K562 (cell line): ENCODE measurements around the gene SUMO3. TPM values are rescaled to one million over a fixed set of nuclear protein-coding genes. Genes with fewer than 3 reads are reported as not detected.
A peak's percentile ranks its signal among the peaks of the same experiment; 100 is the strongest.

ENCODE experiments used
- CEBPZ ChIP-seq: fragments of 150-350 bp; IDR thresholded peaks from 2 replicates; pipeline ENCODE4 v1.6.1; 2014; ENCODE audit warnings: low read depth, mild to moderate bottlenecking, low read length, borderline replicate concordance
- KDM5B ChIP-seq: fragments of 200-600 bp; sonication (generic); IDR thresholded peaks from 2 replicates; pipeline ENCODE4 v1.6.1; 2012; ENCODE audit warnings: low read depth, mild to moderate bottlenecking, moderate library complexity, low read length, control low read depth, inconsistent platforms; ENCODE audit not compliant: insufficient replicate concordance
- MAFK ChIP-seq: IDR thresholded peaks from 2 replicates; pipeline ENCODE4 v1.6.1; 2011; ENCODE audit warnings: low read length, improper control_type of control experiment
- NFE2 ChIP-seq: IDR thresholded peaks from 2 replicates; pipeline ENCODE4 v1.6.1; 2014; ENCODE audit warnings: antibody characterized with exemption, low read depth
- NR3C1 ChIP-seq: sonication (generic); formaldehyde crosslinking; IDR thresholded peaks from 2 replicates; pipeline ENCODE4 v1.8.1; 2022; ENCODE audit warnings: missing genetic modification reagents
- NRF1 ChIP-seq, 2 experiments: fragments of 450-650 bp; IDR thresholded peaks in 1 of 2; conservative IDR thresholded peaks in 1 of 2; 2 replicates each; pipeline ENCODE4 v1.6.1; 2014; ENCODE audit warnings: mild to moderate bottlenecking in 2 of 2
- POLR2B ChIP-seq: fragments of 450-650 bp; IDR thresholded peaks from 2 replicates; pipeline ENCODE4 v1.6.1; 2018; ENCODE audit warnings: low read depth; ENCODE audit not compliant: partially characterized antibody
- STAT5B ChIP-seq: fragments of 250-450 bp; sonication (Bioruptor Pico); IDR thresholded peaks from 2 replicates; pipeline ENCODE4 v1.8.0; 2021; ENCODE audit warnings: mild to moderate bottlenecking, inconsistent platforms
- TFAP4 ChIP-seq: sonication (generic); formaldehyde crosslinking; IDR thresholded peaks from 2 replicates; pipeline ENCODE4 v1.8.0; 2022; ENCODE audit warnings: missing genetic modification reagents, mild to moderate bottlenecking, moderate library complexity, borderline replicate concordance
- ZNF175 ChIP-seq: fragments of 200-800 bp; sonication (Bioruptor generic); IDR thresholded peaks from 2 replicates; pipeline ENCODE4 v1.6.1; 2016; ENCODE audit warnings: low read depth, mild to moderate bottlenecking, missing genetic modification characterization, missing compliant biosample characterization
- ZNF316 ChIP-seq: fragments of 450-650 bp; IDR thresholded peaks from 2 replicates; pipeline ENCODE4 v1.6.1; 2016
- polyA plus RNA-seq, 8 experiments: library from polyadenylated mRNA; depleted of rRNA in 4 of 8; stranded (reverse) in 5 of 8; unstranded in 3 of 8; fragments of >200 nt; fragmentation: Nextera tagmentation in 2 of 8; fragmentation: Illumina TruSeq in 1 of 8; extraction: Ambion mirVana in 2 of 8; extraction: Trizol in 1 of 8; gene quantifications; 2 replicates each; pipeline versions ENCODE4 v1.2.1 to v1.2.3, GENCODE V29; 2011 to 2014; ENCODE audit warnings: inconsistent platforms in 1 of 8, missing spikeins in 1 of 8
- total RNA-seq, 7 experiments: library from RNA; depleted of rRNA in 6 of 7; stranded (reverse); fragments of >200 nt in 6 of 7; fragmentation: Illumina TruSeq in 2 of 7; extraction: Trizol in 2 of 7; gene quantifications; 2 replicates each; pipeline versions ENCODE4 v1.2.1 to v1.2.3, GENCODE V29; 2011 to 2021; ENCODE audit warnings: low replicate concordance in 1 of 7
- TF ChIP-seq, protein P1 (sequence below): fragments of 200-800 bp; sonication (Bioruptor generic); IDR thresholded peaks from 2 replicates; pipeline ENCODE4 v1.6.1; 2016; ENCODE audit warnings: missing genetic modification characterization, missing compliant biosample characterization
- TF ChIP-seq, protein P2 (sequence below): fragments of 250-450 bp; sonication (Bioruptor Pico); IDR thresholded peaks from 2 replicates; pipeline ENCODE4 v1.5.0; 2021; ENCODE audit warnings: mild to moderate bottlenecking, borderline replicate concordance
- TF ChIP-seq, protein P3 (sequence below): sonication (generic); formaldehyde crosslinking; IDR thresholded peaks from 2 replicates; pipeline ENCODE4 v1.8.0; 2022; ENCODE audit warnings: mild to moderate bottlenecking, low read depth, missing genetic modification reagents

SUMO3 gene
- total and polyA plus RNA-seq, 9 of the 15 experiments (the other 6 are each of a cell fraction or from before 2014, with no cell fraction given): 13.9 to 143 (median 113) TPM

- TF ChIP-seq, protein P1, sequence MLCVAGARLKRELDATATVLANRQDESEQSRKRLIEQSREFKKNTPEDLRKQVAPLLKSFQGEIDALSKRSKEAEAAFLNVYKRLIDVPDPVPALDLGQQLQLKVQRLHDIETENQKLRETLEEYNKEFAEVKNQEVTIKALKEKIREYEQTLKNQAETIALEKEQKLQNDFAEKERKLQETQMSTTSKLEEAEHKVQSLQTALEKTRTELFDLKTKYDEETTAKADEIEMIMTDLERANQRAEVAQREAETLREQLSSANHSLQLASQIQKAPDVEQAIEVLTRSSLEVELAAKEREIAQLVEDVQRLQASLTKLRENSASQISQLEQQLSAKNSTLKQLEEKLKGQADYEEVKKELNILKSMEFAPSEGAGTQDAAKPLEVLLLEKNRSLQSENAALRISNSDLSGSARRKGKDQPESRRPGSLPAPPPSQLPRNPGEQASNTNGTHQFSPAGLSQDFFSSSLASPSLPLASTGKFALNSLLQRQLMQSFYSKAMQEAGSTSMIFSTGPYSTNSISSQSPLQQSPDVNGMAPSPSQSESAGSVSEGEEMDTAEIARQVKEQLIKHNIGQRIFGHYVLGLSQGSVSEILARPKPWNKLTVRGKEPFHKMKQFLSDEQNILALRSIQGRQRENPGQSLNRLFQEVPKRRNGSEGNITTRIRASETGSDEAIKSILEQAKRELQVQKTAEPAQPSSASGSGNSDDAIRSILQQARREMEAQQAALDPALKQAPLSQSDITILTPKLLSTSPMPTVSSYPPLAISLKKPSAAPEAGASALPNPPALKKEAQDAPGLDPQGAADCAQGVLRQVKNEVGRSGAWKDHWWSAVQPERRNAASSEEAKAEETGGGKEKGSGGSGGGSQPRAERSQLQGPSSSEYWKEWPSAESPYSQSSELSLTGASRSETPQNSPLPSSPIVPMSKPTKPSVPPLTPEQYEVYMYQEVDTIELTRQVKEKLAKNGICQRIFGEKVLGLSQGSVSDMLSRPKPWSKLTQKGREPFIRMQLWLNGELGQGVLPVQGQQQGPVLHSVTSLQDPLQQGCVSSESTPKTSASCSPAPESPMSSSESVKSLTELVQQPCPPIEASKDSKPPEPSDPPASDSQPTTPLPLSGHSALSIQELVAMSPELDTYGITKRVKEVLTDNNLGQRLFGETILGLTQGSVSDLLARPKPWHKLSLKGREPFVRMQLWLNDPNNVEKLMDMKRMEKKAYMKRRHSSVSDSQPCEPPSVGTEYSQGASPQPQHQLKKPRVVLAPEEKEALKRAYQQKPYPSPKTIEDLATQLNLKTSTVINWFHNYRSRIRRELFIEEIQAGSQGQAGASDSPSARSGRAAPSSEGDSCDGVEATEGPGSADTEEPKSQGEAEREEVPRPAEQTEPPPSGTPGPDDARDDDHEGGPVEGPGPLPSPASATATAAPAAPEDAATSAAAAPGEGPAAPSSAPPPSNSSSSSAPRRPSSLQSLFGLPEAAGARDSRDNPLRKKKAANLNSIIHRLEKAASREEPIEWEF (CRISPR knock-in tag): no peak
- TF ChIP-seq ZNF316: peak; percentile 92
- TF ChIP-seq ZNF175 (CRISPR knock-in tag): no peak
- TF ChIP-seq STAT5B: no peak
- TF ChIP-seq NFE2: peak; percentile 89
- TF ChIP-seq KDM5B: no peak
- TF ChIP-seq, protein P2, sequence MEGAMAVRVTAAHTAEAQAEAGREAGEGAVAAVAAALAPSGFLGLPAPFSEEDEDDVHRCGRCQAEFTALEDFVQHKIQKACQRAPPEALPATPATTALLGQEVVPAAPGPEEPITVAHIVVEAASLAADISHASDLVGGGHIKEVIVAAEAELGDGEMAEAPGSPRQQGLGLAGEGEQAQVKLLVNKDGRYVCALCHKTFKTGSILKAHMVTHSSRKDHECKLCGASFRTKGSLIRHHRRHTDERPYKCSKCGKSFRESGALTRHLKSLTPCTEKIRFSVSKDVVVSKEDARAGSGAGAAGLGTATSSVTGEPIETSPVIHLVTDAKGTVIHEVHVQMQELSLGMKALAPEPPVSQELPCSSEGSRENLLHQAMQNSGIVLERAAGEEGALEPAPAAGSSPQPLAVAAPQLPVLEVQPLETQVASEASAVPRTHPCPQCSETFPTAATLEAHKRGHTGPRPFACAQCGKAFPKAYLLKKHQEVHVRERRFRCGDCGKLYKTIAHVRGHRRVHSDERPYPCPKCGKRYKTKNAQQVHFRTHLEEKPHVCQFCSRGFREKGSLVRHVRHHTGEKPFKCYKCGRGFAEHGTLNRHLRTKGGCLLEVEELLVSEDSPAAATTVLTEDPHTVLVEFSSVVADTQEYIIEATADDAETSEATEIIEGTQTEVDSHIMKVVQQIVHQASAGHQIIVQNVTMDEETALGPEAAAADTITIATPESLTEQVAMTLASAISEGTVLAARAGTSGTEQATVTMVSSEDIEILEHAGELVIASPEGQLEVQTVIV (CRISPR knock-in tag): no peak
- TF ChIP-seq POLR2B: no peak
- TF ChIP-seq, protein P3, sequence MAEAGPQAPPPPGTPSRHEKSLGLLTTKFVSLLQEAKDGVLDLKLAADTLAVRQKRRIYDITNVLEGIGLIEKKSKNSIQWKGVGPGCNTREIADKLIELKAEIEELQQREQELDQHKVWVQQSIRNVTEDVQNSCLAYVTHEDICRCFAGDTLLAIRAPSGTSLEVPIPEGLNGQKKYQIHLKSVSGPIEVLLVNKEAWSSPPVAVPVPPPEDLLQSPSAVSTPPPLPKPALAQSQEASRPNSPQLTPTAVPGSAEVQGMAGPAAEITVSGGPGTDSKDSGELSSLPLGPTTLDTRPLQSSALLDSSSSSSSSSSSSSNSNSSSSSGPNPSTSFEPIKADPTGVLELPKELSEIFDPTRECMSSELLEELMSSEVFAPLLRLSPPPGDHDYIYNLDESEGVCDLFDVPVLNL: no peak
- TF ChIP-seq NR3C1: no peak
- TF ChIP-seq CEBPZ: no peak
- TF ChIP-seq NRF1 (conservative IDR thresholded peaks at IDR 0.05 in 1 of 2, IDR thresholded peaks at IDR 0.05 in 1 of 2): peak; percentile 23 to 47; a peak in 3 of 4 replicates
- TF ChIP-seq TFAP4: no peak
- peak; percentile 78 for TF ChIP-seq MAFK
These were observed 48.9 kb upstream of the SUMO3 start (continued) for GRCh38 chr21:44866780-44867179.
